Nucleus accumbens (tissue), 56 donors: ENCODE data around the gene PDGFA.

ENCODE experiments used
- DNase-seq, 56 donors: peaks; one replicate each; lab custom pipeline; 2025; lab: John Stamatoyannopoulos, UW

The PDGFA gene

GRCh38 chr7:452226-452751 is 67.4 kb downstream of the PDGFA start:
- DNase-seq: no peak

- no peak for DNase-seq
Observed at GRCh38 chr7:451255-452225, 68.1 kb downstream of the PDGFA start.

- no peak for DNase-seq
Observed at GRCh38 chr7:450741-451140, 68.9 kb downstream of the PDGFA start.

GRCh38 chr7:450036-450435 is 69.6 kb downstream of the PDGFA start:
- no peak for DNase-seq

- no peak for DNase-seq
Observed at GRCh38 chr7:449324-450019, 70.2 kb downstream of the PDGFA start.

GRCh38 chr7:447523-447922 is 72.1 kb downstream of the PDGFA start:
- no peak for DNase-seq
